ENCODE measurements around the gene CHST15. TPM values are rescaled to one million over a fixed set of nuclear protein-coding genes. Genes with fewer than 3 reads are reported as not detected.

CHST15 gene
- total and polyA plus RNA-seq, 2 donors from 2014 or later = 2.8 to 39.7 TPM

DNA sequence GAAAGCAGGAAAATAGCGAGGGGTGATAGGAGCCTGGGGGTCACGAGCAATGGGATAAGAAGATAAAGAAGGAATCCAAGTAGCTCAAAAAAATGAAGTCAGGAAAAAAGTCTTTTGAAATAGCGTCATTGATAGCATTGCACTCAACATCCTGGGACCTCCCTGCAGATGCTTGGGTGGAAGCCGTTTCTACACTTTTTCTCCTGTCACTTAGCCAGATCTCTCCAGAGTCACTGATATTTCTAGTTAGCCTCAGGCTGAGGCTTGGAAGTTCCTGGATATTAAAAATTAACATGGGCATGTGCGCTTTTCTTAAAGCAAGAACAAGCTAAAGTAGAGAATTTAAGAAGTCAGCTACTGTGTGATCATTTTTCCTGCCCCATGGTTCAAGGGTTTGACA lies 39.5 kb upstream of the CHST15 start:
- Histone ChIP-seq H3K9ac (ENCODE audit: low read length in 3 of 3) (no peak overlapping the region), H3K4me3 (ENCODE audit: low read length in 3 of 3) (no peak overlapping the region), H3K36me3 (ENCODE audit: control insufficient read depth in 2 of 3, insufficient read depth in 3 of 3, low read length in 3 of 3) (no peaks in the 10 kb centered on the region), H3K27ac (ENCODE audit: low read depth in 2 of 2, low read length in 2 of 2) (no peak overlapping the region), H3K27me3 (ENCODE audit: control insufficient read depth, insufficient read depth, low read length) (no peaks in the 10 kb centered on the region), H3K4me1 (ENCODE audit: control insufficient read depth in 2 of 3, insufficient read depth in 2 of 3, low read depth in 1 of 3, low read length in 3 of 3) (no peaks in the 10 kb centered on the region), H3K9me3 (ENCODE audit: control insufficient read depth in 2 of 3, insufficient read depth in 1 of 3, low read length in 3 of 3) (no peaks in the 10 kb centered on the region)
- DNase-seq (no peak), FAIRE-seq (no peak)
- intact Hi-C loops (cut with DNase I) = no loop called here
- TF ChIP-seq, protein P1, sequence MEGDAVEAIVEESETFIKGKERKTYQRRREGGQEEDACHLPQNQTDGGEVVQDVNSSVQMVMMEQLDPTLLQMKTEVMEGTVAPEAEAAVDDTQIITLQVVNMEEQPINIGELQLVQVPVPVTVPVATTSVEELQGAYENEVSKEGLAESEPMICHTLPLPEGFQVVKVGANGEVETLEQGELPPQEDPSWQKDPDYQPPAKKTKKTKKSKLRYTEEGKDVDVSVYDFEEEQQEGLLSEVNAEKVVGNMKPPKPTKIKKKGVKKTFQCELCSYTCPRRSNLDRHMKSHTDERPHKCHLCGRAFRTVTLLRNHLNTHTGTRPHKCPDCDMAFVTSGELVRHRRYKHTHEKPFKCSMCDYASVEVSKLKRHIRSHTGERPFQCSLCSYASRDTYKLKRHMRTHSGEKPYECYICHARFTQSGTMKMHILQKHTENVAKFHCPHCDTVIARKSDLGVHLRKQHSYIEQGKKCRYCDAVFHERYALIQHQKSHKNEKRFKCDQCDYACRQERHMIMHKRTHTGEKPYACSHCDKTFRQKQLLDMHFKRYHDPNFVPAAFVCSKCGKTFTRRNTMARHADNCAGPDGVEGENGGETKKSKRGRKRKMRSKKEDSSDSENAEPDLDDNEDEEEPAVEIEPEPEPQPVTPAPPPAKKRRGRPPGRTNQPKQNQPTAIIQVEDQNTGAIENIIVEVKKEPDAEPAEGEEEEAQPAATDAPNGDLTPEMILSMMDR (IDR thresholded peaks at IDR 0.05; ENCODE audit: borderline replicate concordance, extremely low read depth, insufficient read depth) = no peak

DNA sequence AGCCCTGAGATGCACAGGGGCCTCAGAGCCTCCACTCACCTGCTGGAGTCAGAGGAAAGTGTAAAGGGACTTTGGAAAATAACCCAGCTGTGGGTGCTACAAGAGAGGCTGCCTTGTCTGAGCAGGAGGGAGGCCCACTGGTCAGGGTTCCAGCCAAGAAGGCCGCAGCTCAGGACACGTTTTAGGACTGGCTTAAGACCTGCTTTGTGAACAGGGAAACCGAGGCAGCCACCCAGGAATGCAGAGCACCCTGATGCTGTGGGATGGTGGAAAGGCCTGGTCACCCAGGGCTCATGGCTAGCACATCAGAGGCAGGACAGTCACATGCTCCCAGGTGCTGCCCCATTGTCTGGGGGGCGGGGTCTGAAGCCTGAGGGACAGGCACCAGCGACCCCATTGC lies 38.9 kb upstream of the CHST15 start:
- Histone ChIP-seq H3K9ac (ENCODE audit: low read length in 3 of 3) (no peak overlapping the region), H3K27ac (ENCODE audit: low read depth in 2 of 2, low read length in 2 of 2) (no peak overlapping the region), H3K9me3 (ENCODE audit: control insufficient read depth in 2 of 3, insufficient read depth in 1 of 3, low read length in 3 of 3) (no peaks in the 10 kb centered on the region), H3K4me3 (ENCODE audit: low read length in 3 of 3) (no peak overlapping the region), H3K4me1 (ENCODE audit: control insufficient read depth in 2 of 3, insufficient read depth in 2 of 3, low read depth in 1 of 3, low read length in 3 of 3) (no peaks in the 10 kb centered on the region), H3K27me3 (ENCODE audit: control insufficient read depth, insufficient read depth, low read length) (no peaks in the 10 kb centered on the region), H3K36me3 (ENCODE audit: control insufficient read depth in 2 of 3, insufficient read depth in 3 of 3, low read length in 3 of 3) (no peaks in the 10 kb centered on the region)
- FAIRE-seq = no peak
- peak in 1 of 5 donors; percentile 66 for DNase-seq
- TF ChIP-seq, protein P1 (IDR thresholded peaks at IDR 0.05; ENCODE audit: borderline replicate concordance, extremely low read depth, insufficient read depth) = no peak
- intact Hi-C loops (cut with DNase I) = no loop called here

DNA sequence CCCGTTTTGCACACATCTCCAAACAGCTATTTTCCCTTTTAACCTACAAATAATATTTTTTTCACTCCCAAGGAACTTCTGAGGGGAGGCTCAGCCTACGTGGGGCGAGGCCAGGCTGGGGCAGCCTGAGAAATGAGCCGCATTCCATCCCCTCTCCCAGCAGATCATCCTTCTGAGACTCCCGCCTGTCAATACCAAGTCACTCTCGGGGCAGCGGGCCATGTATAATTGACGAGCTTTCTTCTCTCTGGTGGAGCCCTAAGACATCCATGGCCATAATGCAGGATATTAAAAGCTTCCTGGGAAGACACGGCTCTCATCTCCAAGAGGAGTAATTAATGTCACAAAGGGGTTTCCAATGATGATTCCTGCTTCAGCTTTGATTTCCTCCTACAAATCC lies 37.8 kb upstream of the CHST15 start:
- no peak overlapping the region for H3K4me3 ChIP-seq (ENCODE audit: low read length in 3 of 3)
- H3K27me3 ChIP-seq (ENCODE audit: control insufficient read depth, insufficient read depth, low read length) = no peaks in the 10 kb centered on the region
- TF ChIP-seq, protein P1 (IDR thresholded peaks at IDR 0.05; ENCODE audit: borderline replicate concordance, extremely low read depth, insufficient read depth) = no peak
- DNase-seq (peak in 3 of 5 donors; percentile 11 to 46 (median 37)), FAIRE-seq (no peak)
- no peak overlapping the region for H3K27ac ChIP-seq (ENCODE audit: low read depth in 2 of 2, low read length in 2 of 2)
- no peak overlapping the region for H3K9ac ChIP-seq (ENCODE audit: low read length in 3 of 3)
- intact Hi-C loops (cut with DNase I) = no loop called here
- H3K4me1 ChIP-seq (ENCODE audit: control insufficient read depth in 2 of 3, insufficient read depth in 2 of 3, low read depth in 1 of 3, low read length in 3 of 3) = no peaks in the 10 kb centered on the region
- H3K36me3 ChIP-seq (ENCODE audit: control insufficient read depth in 2 of 3, insufficient read depth in 3 of 3, low read length in 3 of 3) = no peaks in the 10 kb centered on the region
- no peaks in the 10 kb centered on the region for H3K9me3 ChIP-seq (ENCODE audit: control insufficient read depth in 2 of 3, insufficient read depth in 1 of 3, low read length in 3 of 3)
